ENCODE measurements around the gene INS.

The INS gene

GRCh38 chr11:2142762-2143202, 18.2 kb downstream of the INS start:
- no peak overlapping the region for H3K4me3 ChIP-seq (ENCODE audit: low read length)
- DNase-seq (ENCODE audit: low read depth): no peak
- TF ChIP-seq CTCF (conservative IDR thresholded peaks at IDR 0.05; ENCODE audit: low read depth, low read length): no peak

GRCh38 chr11:2142300-2142759, 18.7 kb downstream of the INS start:
- H3K4me3 ChIP-seq (ENCODE audit: low read length): no peak overlapping the region
- no peak for TF ChIP-seq CTCF (conservative IDR thresholded peaks at IDR 0.05; ENCODE audit: low read depth, low read length)
- DNase-seq (ENCODE audit: low read depth): no peak

- no peak overlapping the region for H3K4me3 ChIP-seq (ENCODE audit: low read length)
- no peak for TF ChIP-seq CTCF (conservative IDR thresholded peaks at IDR 0.05; ENCODE audit: low read depth, low read length)
- DNase-seq (ENCODE audit: low read depth): no peak
Observed at GRCh38 chr11:2140411-2141400, 20.3 kb downstream of the INS start.

- TF ChIP-seq CTCF (conservative IDR thresholded peaks at IDR 0.05; ENCODE audit: low read depth, low read length): no peak
- H3K4me3 ChIP-seq (ENCODE audit: low read length): no peak overlapping the region
- DNase-seq (ENCODE audit: low read depth): no peak
Observed at GRCh38 chr11:2139621-2140337, 21.2 kb downstream of the INS start.

- no peak for DNase-seq (ENCODE audit: low read depth)
- no peak for TF ChIP-seq CTCF (conservative IDR thresholded peaks at IDR 0.05; ENCODE audit: low read depth, low read length)
- H3K4me3 ChIP-seq (ENCODE audit: low read length): no peak within 1 kb of the TSS
Observed at GRCh38 chr11:2139123-2139521, 21.9 kb downstream of the INS start, which contains the start of gene IGF2. Gene IGF2 (minus strand): TSS chr11:2139389. CDS start chr11:2135523, 3,866 bp downstream.

- no peak for TF ChIP-seq CTCF (conservative IDR thresholded peaks at IDR 0.05; ENCODE audit: low read depth, low read length)
- no peak overlapping the region for H3K4me3 ChIP-seq (ENCODE audit: low read length)
- no peak for DNase-seq (ENCODE audit: low read depth)
Observed at GRCh38 chr11:2138431-2139122, 22.4 kb downstream of the INS start.
